RWPE1 (cell line): ENCODE data around the gene NFS1.
A peak's percentile ranks its signal among the peaks of the same experiment; 100 is the strongest.

Source experiments
- CTCF ChIA-PET: fragments of 350-600 bp; sonication (Branson Sonifier 250); formaldehyde crosslinking; extraction: SDS; loops from one replicate; lab custom pipeline; 2021; lab: Yijun Ruan, JAX
- POLR2A ChIA-PET: fragments of 400-600 bp; formaldehyde crosslinking; extraction: SDS; loops from one replicate; lab custom pipeline; 2020; ENCODE audit warnings: antibody characterized with exemption; ENCODE audit not compliant: low non-redundant PET; lab: Yijun Ruan, JAX
- DNase-seq: peaks from one replicate; pipeline ENCODE4 v3.0.0; 2012; ENCODE audit warnings: low spot score
- H3K27ac ChIP-seq: fragments of 450-650 bp; 2 replicates; pipeline ENCODE4 v1.5.1; 2017
- TF ChIP-seq, protein P1 (sequence below): fragments of 450-650 bp; conservative IDR thresholded peaks from 2 replicates; pipeline ENCODE4 v1.5.1; 2017; ENCODE audit warnings: low read depth, mild to moderate bottlenecking

Gene NFS1

DNA sequence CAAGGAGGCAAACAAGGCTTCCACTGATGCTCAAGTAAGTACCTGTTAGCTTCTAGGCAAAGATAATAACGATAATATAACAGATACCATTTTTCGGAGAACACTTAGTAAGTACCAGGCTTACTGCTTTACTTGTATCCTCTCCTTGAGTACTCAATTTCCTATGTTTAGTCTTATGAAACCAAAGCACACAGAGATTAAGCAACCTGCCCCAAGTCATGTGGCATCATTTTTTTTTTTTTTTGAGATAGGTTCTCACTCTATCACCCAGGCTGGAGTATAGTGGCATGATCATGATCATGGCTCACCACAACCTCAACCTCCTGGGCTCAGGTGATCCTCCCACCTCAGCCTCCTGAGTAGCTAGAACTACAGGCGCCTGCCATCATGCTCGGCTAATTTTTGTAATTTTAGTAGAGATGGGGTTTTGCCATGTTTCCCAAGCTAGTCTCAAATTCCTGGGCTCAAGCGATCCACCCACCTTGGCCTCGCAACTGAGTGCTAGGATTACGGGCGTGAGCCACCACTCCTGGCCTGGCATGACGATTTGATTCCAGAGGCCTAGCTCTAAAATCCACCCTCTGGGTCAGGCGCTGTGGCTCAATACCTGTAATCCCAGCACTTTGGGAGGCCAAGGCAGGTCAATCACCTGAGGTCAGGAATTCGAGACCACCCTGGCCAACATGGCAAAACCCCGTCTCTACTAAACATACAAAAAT is 69.6 kb downstream of the NFS1 start:
- TF ChIP-seq, protein P1, sequence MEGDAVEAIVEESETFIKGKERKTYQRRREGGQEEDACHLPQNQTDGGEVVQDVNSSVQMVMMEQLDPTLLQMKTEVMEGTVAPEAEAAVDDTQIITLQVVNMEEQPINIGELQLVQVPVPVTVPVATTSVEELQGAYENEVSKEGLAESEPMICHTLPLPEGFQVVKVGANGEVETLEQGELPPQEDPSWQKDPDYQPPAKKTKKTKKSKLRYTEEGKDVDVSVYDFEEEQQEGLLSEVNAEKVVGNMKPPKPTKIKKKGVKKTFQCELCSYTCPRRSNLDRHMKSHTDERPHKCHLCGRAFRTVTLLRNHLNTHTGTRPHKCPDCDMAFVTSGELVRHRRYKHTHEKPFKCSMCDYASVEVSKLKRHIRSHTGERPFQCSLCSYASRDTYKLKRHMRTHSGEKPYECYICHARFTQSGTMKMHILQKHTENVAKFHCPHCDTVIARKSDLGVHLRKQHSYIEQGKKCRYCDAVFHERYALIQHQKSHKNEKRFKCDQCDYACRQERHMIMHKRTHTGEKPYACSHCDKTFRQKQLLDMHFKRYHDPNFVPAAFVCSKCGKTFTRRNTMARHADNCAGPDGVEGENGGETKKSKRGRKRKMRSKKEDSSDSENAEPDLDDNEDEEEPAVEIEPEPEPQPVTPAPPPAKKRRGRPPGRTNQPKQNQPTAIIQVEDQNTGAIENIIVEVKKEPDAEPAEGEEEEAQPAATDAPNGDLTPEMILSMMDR = no peak
- no peak for DNase-seq
- ChIA-PET POLR2A (no interaction called here), CTCF (interaction anchor here (0.6 to 0.7 kb wide), 3 partner anchors 10 to 150 kb away, joined by 3 to 5 read pairs (median 3); no protein-coding TSS in a partner anchor)
- peak overlapping the region; percentile 19 for H3K27ac ChIP-seq

DNA sequence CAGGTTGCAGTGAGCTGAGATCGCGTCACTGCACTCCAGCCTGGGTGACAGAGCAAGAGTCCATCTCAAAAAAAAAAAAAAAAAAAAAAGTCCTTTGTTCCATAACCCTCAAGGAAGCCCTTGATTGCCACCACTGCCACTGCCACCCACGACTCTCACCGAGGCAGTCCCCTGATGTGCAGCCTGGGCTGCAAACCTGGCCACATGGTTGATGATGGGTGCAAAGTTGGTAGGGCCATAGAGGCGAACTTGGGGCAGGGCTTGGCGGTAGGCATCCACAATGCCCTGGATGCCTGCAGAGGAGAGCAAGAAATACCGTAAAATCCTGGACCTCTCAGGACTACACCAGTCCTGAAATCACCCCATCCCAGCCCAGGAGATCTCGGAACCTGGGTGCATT is 72.0 kb downstream of the NFS1 start:
- POLR2A ChIA-PET = no interaction called here
- no peak for DNase-seq
- TF ChIP-seq, protein P1 = no peak
- peak overlapping the region; percentile 66 for H3K27ac ChIP-seq
- CTCF ChIA-PET = interaction anchor here (0.6 kb wide), 1 partner anchor 1518 kb away, joined by 4 read pairs; no protein-coding TSS in a partner anchor

DNA sequence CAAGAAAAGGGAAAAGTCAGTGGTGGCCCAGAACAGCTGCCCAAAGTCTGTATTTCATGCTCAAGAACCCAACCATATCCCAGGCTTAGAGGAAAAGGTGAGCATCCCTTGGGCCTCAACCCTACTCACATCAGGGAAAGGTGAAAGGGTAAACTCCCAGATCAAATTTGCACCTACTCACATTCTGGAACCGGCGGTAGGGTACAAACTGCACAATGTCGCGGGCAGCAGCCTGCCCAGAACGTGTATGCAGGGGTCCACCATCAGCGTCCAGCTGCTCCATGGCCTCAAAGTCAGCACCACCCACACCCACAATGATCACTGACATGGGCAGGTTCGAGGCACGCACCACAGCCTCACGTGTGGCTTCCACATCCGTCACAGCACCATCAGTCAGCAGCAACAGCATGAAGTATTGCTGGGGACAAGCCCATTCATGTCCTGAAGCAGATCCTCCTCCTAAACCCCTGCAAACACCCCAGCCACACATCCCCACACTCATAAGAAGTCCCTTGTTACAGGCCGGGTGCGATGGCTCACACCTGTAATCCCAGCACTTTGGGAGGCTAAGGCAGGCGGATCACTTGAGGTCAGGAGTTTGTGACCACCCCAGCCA is 72.7 kb downstream of the NFS1 start:
- no peak for DNase-seq
- POLR2A ChIA-PET = no interaction called here
- TF ChIP-seq, protein P1 = no peak
- peak overlapping the region; percentile 66 for H3K27ac ChIP-seq
- CTCF ChIA-PET = interaction anchor here (0.6 kb wide), 1 partner anchor 1518 kb away, joined by 4 read pairs; no protein-coding TSS in a partner anchor

DNA sequence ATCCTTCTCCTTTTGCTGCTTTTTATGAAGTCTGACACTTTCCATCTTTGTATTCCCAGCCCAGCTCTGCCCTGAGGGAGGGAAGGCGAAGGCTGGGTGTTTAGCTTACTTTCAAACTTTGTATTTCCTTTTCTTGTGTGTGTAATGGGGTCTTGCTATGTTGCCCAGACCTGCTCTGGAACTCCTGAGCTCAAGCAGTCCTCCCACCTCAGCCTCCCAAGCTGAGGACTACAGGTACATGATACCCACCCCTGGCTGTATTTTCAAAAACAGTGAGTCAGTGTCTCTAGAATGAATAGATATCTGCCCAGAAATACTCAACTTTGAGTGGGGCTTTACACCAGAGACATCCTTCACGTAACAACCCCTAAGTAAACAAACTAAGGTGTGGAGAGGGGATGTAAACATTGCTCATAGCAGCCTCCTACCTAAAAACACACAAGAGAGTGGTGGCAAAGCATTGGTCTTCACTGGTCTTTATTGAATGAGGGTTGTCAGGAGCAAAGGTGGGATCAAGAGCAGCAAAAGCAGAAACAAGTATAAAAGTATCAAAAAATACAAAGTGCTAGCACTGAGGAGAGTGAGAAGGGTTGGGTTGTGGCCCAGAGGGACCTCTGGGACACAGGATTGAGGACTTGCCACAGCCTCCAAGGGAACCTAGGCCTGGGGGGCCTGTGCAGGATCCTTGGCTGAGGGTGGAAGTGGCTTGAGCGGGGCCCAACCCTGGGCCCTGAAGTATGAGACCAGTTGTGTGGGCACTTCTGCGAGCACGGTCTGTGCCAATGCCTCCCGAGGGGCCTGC is 73.4 kb downstream of the NFS1 start:
- peak overlapping the region; percentile 66 for H3K27ac ChIP-seq
- POLR2A ChIA-PET = interaction anchor here (0.6 kb wide), 1 partner anchor 121 kb away, joined by 3 read pairs; no protein-coding TSS in a partner anchor
- CTCF ChIA-PET = no interaction called here
- no peak for DNase-seq
- TF ChIP-seq, protein P1 = no peak

DNA sequence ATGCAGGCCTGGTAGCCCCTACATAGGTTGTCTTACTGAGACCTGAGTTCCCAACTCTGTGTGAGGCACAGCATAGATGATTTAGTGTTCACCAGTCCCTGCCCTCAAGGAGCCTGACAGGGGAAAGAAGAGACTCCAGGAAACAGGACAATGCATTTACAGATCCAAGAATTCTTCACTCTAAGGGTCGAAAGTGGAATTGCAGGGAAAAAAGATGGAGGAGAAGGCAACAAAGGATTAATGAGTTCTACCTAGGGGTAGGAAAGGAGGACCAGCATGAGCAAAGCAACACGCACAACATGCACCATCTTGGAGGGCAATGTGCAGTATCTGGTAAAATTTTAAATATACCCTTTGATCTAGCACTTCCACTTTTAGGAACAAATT is 77.6 kb downstream of the NFS1 start:
- DNase-seq = no peak
- CTCF ChIA-PET = interaction anchor here (0.5 to 2.1 kb wide), 3 partner anchors 10 to 98 kb away, joined by 3 to 13 read pairs (median 4); no protein-coding TSS in a partner anchor
- H3K27ac ChIP-seq = peak overlapping the region; percentile 44
- TF ChIP-seq, protein P1 = no peak
- POLR2A ChIA-PET = no interaction called here
